SJSA1 (cell line): ENCODE measurements around the gene MYH11. TPM values are rescaled to one million over a fixed set of nuclear protein-coding genes. Genes with fewer than 3 reads are reported as not detected.
A peak's percentile ranks its signal among the peaks of the same experiment; 100 is the strongest.

Experiments
- DNase-seq, 2 experiments: peaks; one replicate each; pipeline ENCODE4 v3.0.0-alpha.2; 2015 to 2020; ENCODE audit warnings: low spot score in 2 of 2, low read depth in 1 of 2
- H3K27ac ChIP-seq: fragments of 250-450 bp; sonication (Bioruptor Pico); 2 replicates; pipeline ENCODE4 v1.5.1; 2020; ENCODE audit warnings: mild to moderate bottlenecking, moderate library complexity
- H3K27me3 ChIP-seq: fragments of 250-450 bp; sonication (Bioruptor Pico); replicated peaks from 2 replicates; pipeline ENCODE4 v1.5.1; 2020; ENCODE audit warnings: mild to moderate bottlenecking, moderate library complexity
- H3K36me3 ChIP-seq: fragments of 250-450 bp; sonication (Bioruptor Pico); 2 replicates; pipeline ENCODE4 v1.5.1; 2020; ENCODE audit warnings: mild to moderate bottlenecking
- H3K4me1 ChIP-seq: fragments of 250-450 bp; sonication (Bioruptor Pico); replicated peaks from 2 replicates; pipeline ENCODE4 v1.6.1; 2021; ENCODE audit warnings: mild to moderate bottlenecking
- H3K4me3 ChIP-seq: fragments of 250-450 bp; sonication (Bioruptor Pico); 2 replicates; pipeline ENCODE4 v1.5.1; 2020; ENCODE audit warnings: mild to moderate bottlenecking
- H3K9me3 ChIP-seq: fragments of 250-450 bp; sonication (Bioruptor Pico); replicated peaks from 2 replicates; pipeline ENCODE4 v1.5.1; 2020; ENCODE audit warnings: mild to moderate bottlenecking
- total RNA-seq: library from RNA; depleted of rRNA; stranded (reverse); fragments of >200 nt; shearing (Covaris generic); gene quantifications from 2 replicates; pipeline ENCODE4 v1.2.3, GENCODE V29; 2014

The MYH11 gene
- total RNA-seq, 1 experiment from 2014 or later = 0.03 TPM

GRCh38 chr16:15887283-15887682, 30.5 kb upstream of the MYH11 start:
- H3K9me3 ChIP-seq = no peaks in the 10 kb centered on the region
- peak overlapping the region; percentile 72 for H3K4me3 ChIP-seq
- H3K27me3 ChIP-seq = no peaks in the 10 kb centered on the region
- peaks cover 14% of the 10 kb centered on the region for H3K4me1 ChIP-seq
- H3K27ac ChIP-seq = 0 out of 2 replicates have a peak overlapping the region, but pooled peaks have one; percentile 16
- DNase-seq = no peak
- H3K36me3 ChIP-seq = peaks cover 39% of the 10 kb centered on the region

DNA sequence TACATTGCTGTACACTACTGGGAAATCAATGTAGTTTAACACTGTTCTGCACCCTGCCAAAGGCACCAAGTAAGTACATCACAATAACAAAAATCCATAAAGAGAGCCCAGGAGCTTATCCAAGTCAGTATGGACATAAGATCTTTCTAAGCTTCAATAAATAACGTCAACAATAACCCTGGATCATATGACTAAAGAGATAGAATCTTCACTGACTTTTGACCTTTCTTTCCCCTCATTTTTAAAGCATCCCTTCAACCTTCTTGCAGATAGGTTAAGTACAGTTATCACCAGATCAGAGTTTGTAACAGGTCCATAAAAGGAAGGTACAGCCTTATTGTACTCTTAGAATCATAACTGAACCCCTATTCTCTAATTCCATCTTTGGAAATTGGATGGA, 29.2 kb upstream of the MYH11 start:
- Histone ChIP-seq H3K9me3 (no peaks in the 10 kb centered on the region), H3K4me3 (no peak overlapping the region), H3K27ac (no peak overlapping the region), H3K27me3 (no peaks in the 10 kb centered on the region), H3K36me3 (peaks cover 51% of the 10 kb centered on the region), H3K4me1 (peaks cover 14% of the 10 kb centered on the region)
- no peak for DNase-seq

DNA sequence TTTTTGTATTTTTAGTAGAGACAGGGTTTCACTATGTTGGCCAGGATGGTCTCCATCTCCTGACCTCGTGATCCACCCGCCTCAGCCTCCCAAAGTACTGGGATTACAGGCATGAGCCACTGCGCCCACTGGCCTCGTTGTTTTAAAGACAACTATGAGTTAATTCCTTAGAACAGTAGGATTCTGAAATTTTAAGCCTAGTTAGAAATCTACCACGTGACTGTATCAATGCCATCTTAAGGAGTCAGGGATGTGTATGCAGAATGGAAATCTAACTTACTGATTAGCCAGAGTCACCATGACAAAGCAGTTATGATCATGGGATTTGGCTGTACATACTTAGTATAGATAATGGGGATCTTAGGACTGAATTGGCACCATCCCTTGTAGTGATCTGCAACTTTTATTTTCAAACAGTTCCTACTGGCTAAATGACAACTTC, 28.8 kb upstream of the MYH11 start:
- Histone ChIP-seq H3K27ac (no peak overlapping the region), H3K4me3 (no peak overlapping the region), H3K36me3 (peaks cover 56% of the 10 kb centered on the region), H3K27me3 (no peaks in the 10 kb centered on the region), H3K4me1 (peaks cover 18% of the 10 kb centered on the region), H3K9me3 (no peaks in the 10 kb centered on the region)
- no peak for DNase-seq

- DNase-seq = no peak
- Histone ChIP-seq H3K36me3 (peaks cover 68% of the 10 kb centered on the region), H3K27me3 (no peaks in the 10 kb centered on the region), H3K27ac (no peak overlapping the region), H3K9me3 (no peaks in the 10 kb centered on the region), H3K4me1 (peaks cover 32% of the 10 kb centered on the region), H3K4me3 (no peak overlapping the region)
These were observed 25.7 kb upstream of the MYH11 start for GRCh38 chr16:15882563-15882962.

DNA sequence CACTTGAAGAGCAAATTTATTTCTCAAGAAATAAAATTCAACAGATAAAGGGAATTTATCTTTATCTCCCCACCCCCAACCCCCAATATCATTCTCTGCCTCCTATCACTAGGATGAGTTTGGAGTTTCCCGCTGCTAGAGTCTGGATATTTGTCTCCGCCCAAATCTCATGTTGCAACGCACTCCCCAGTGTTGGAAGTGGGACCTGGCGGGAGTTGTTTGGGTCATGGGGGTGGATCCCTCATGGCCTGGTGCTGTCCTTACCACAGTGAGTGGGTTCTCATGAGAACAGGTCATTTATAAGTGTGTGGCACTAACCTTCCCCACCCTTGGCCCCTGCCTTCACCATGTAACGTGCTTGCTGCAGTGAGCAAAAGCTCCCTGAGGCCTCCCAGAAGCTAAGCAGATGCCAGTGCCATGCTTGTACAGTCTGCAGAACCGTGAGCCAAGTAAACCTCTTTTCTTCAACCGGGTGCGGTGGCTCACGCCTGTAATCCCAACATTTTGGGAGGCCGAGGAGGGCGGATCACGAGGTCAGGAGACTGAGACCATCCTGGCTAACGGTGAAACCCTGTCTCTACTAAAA, 25.1 kb upstream of the MYH11 start:
- H3K9me3 ChIP-seq = no peaks in the 10 kb centered on the region
- peaks cover 68% of the 10 kb centered on the region for H3K36me3 ChIP-seq
- DNase-seq = no peak
- peaks cover 26% of the 10 kb centered on the region for H3K4me1 ChIP-seq
- H3K27me3 ChIP-seq = no peaks in the 10 kb centered on the region
- H3K27ac ChIP-seq = no peak overlapping the region
- no peak overlapping the region for H3K4me3 ChIP-seq

DNA sequence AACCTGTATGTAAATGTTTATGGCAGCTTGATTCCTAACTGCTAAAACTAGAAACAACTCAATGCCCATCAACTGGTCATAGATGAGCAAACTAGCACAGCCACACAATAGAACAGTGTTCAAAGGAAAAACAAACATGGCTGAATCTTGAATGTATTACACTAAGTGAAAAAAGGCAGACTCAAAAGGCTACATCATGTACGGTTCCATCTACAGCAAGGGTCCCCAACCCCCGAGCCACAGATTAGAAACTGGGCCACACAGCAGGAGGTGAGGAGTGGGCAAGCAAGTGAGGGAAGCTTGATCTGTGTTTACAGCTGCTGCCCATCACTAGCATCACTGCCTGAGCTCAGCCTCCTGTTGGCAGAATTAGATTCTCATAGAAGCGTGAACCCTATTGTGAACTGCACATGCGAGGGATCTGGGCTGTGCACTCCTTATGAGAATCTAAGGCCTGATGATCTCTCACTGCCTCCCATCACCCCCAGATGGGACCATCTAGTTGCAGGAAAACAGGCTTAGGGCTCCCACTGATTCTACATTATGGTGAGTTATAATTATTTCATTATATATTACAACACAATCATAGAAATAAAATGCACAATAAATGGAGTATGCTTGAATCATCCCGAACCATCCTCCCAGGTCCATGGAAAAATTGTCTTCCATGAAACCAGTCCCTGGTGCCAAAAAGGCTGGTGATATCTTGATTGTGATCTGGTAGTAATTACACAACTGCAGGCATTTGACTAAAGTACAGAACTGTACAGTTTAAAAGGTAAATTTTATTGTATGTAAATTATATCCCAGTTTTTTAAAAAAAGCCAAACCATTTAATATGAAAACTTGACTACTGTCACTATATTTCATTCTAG, 23.8 kb upstream of the MYH11 start:
- DNase-seq = peak in 1 of 2 experiments; percentile 33
- Histone ChIP-seq H3K27ac (peak overlapping the region; percentile 61), H3K27me3 (no peaks in the 10 kb centered on the region), H3K4me3 (no peak overlapping the region), H3K9me3 (no peaks in the 10 kb centered on the region), H3K36me3 (peaks cover 60% of the 10 kb centered on the region), H3K4me1 (peaks cover 26% of the 10 kb centered on the region)

GRCh38 chr16:15879255-15879811, 22.5 kb upstream of the MYH11 start:
- Histone ChIP-seq H3K27ac (peak overlapping the region; percentile 61), H3K4me1 (peaks cover 31% of the 10 kb centered on the region), H3K9me3 (no peaks in the 10 kb centered on the region), H3K4me3 (no peak overlapping the region), H3K36me3 (peaks cover 71% of the 10 kb centered on the region), H3K27me3 (no peaks in the 10 kb centered on the region)
- peak; percentile 57 to 83 for DNase-seq

GRCh38 chr16:15876503-15876902, 19.7 kb upstream of the MYH11 start:
- H3K9me3 ChIP-seq = no peaks in the 10 kb centered on the region
- no peaks in the 10 kb centered on the region for H3K27me3 ChIP-seq
- no peak for DNase-seq
- H3K4me1 ChIP-seq = peaks cover 31% of the 10 kb centered on the region
- H3K36me3 ChIP-seq = peaks cover 68% of the 10 kb centered on the region
- no peak overlapping the region for H3K4me3 ChIP-seq
- H3K27ac ChIP-seq = no peak overlapping the region

DNA sequence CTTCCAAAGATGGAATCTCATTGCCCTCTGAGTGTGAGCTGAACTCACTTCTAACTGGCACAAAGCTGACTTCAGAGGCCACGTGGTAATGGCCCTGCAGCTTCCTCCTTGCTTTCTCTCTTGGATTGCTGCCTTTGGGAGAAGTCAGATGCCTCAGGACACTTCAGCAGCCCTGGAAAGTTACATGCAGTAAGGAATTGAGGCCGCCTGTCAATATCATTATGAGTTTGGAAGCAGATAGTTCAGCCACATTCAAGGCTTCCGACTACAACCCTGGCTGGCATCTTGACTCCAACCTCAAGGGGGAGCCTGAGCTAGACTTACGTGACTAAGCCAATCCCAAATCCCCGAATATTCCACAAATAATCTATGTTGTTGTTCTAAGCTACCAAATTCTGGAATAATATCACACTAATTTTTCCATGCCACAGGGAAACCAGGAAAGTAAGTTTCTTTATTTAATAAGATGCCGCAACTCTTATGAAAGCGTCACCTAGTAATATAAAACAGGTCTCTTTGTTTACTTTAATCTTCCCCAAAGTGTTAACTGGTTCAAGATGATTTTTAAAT, 18.0 kb upstream of the MYH11 start:
- Histone ChIP-seq H3K27ac (no peak overlapping the region), H3K4me3 (no peak overlapping the region), H3K27me3 (no peaks in the 10 kb centered on the region), H3K9me3 (no peaks in the 10 kb centered on the region), H3K4me1 (peaks cover 19% of the 10 kb centered on the region), H3K36me3 (peaks cover 69% of the 10 kb centered on the region)
- DNase-seq = peak; percentile 56 to 68

GRCh38 chr16:15873737-15874136, 16.9 kb upstream of the MYH11 start:
- Histone ChIP-seq H3K36me3 (peaks cover 74% of the 10 kb centered on the region), H3K27me3 (no peaks in the 10 kb centered on the region), H3K4me1 (peaks cover 8% of the 10 kb centered on the region), H3K27ac (no peak overlapping the region), H3K9me3 (no peaks in the 10 kb centered on the region), H3K4me3 (no peak overlapping the region)
- DNase-seq = no peak

GRCh38 chr16:15873301-15873700, 16.5 kb upstream of the MYH11 start:
- no peaks in the 10 kb centered on the region for H3K27me3 ChIP-seq
- H3K4me3 ChIP-seq = no peak overlapping the region
- no peak for DNase-seq
- no peaks in the 10 kb centered on the region for H3K9me3 ChIP-seq
- no peak overlapping the region for H3K27ac ChIP-seq
- H3K36me3 ChIP-seq = peaks cover 70% of the 10 kb centered on the region
- peaks cover 5% of the 10 kb centered on the region for H3K4me1 ChIP-seq

- peaks cover 81% of the 10 kb centered on the region for H3K36me3 ChIP-seq
- no peaks in the 10 kb centered on the region for H3K27me3 ChIP-seq
- no peak for DNase-seq
- no peak overlapping the region for H3K27ac ChIP-seq
- H3K4me3 ChIP-seq = no peak overlapping the region
- peaks cover 4% of the 10 kb centered on the region for H3K4me1 ChIP-seq
- H3K9me3 ChIP-seq = no peaks in the 10 kb centered on the region
These were observed 13.2 kb upstream of the MYH11 start for GRCh38 chr16:15870011-15870410.

DNA sequence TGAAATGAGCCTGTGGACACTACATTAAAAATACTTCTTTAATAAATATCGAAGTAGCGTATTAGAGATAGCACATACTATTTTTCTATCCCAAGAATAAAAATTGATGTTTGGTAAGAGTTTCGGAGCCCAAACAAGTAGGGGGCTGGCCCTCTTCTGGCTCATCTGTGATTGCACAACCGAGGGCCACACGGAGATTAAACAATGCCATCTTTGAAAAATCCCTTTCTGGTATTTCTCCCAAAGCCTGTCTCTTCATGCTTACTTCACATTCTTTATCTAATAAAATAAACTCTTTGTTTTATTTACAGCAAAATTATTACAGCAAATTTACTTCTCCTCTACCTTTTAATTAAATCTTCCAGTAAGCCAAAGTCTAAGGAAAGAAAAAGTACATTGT, 9.6 kb upstream of the MYH11 start:
- H3K36me3 ChIP-seq = peaks cover 52% of the 10 kb centered on the region
- H3K4me1 ChIP-seq = no peaks in the 10 kb centered on the region
- H3K27me3 ChIP-seq = no peaks in the 10 kb centered on the region
- H3K27ac ChIP-seq = no peak overlapping the region
- no peak for DNase-seq
- no peaks in the 10 kb centered on the region for H3K9me3 ChIP-seq
- no peak overlapping the region for H3K4me3 ChIP-seq

DNA sequence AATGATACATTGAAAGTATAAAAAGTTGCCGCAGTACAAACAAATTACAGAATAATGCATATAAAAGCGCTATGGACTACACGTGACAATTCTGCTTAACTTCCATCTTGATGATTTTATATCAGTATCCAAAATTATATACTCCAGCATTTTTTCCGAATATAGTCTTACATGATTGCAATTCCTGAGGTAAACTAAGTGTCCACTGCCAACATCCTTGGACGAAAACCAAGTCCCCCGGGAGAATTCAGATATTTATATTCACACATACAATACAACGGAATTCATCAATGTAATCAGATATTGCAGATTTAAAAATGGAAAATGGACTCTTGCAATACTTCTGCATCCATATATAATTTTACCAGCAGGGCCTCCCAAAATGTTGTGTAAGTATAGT, 8.9 kb upstream of the MYH11 start:
- Histone ChIP-seq H3K36me3 (peaks cover 47% of the 10 kb centered on the region), H3K4me3 (no peak overlapping the region), H3K27me3 (no peaks in the 10 kb centered on the region), H3K4me1 (no peaks in the 10 kb centered on the region), H3K27ac (no peak overlapping the region), H3K9me3 (no peaks in the 10 kb centered on the region)
- DNase-seq = no peak
